K562 (cell line): ENCODE measurements around the gene KCNK2. TPM values are rescaled to one million over a fixed set of nuclear protein-coding genes. Genes with fewer than 3 reads are reported as not detected.

Experiments
- ATAC-seq: fragments of 200-7000 bp; cut with Tn5 transposase; 3 replicates; pipeline ENCODE4 v1.9.1; 2020; ENCODE audit warnings: moderate library complexity
- BruUV-seq: library from RNA; stranded (reverse); fragments of 400-500 nt; replicated peaks from 2 replicates; lab custom pipeline; 2021; lab: Mats Ljungman, UMichigan
- CTCF ChIA-PET: fragments of 300-600 bp; formaldehyde crosslinking; extraction: SDS; loops from one replicate; lab custom pipeline; 2021; ENCODE audit warnings: low intra/inter-chr PET ratio; lab: Yijun Ruan, JAX
- POLR2A ChIA-PET: fragments of 300-600, 350-650 bp; sonication (Branson Sonifier 250); formaldehyde crosslinking; extraction: SDS; loops from one replicate; lab custom pipeline; 2021; ENCODE audit warnings: antibody characterized with exemption, inconsistent platforms; lab: Yijun Ruan, JAX
- DNase-seq, 4 experiments: peaks; one replicate each; pipeline versions ENCODE4 v3.0.0 to v3.0.0-alpha.2; 2011 to 2018; ENCODE audit warnings: low spot score in 3 of 4, mixed read lengths in 3 of 4; ENCODE audit errors: extremely low read depth in 1 of 4
- FAIRE-seq: peaks from 2 replicates; lab custom pipeline; 2011; peaks lifted over from hg19 to GRCh38; lab: Jason Lieb, UNC
- H2AFZ ChIP-seq: 2 replicates; pipeline ENCODE4 v1.6.0; 2011; ENCODE audit warnings: low read depth, low read length, control low read depth, inconsistent platforms
- H3K27ac ChIP-seq: fragments of 200-600 bp; 3 replicates; pipeline ENCODE4 v1.8.0; 2011; ENCODE audit warnings: low read depth, mild to moderate bottlenecking, control low read depth, inconsistent platforms, low read length, moderate library complexity, mixed read lengths; ENCODE audit errors: extremely low read depth
- H3K27me3 ChIP-seq, 2 experiments: fragments of 300-600 bp in 1 of 2; 2 replicates in 1 of 2; 3 replicates in 1 of 2; pipeline versions ENCODE4 v1.6.0 to v1.8.0; 2011; ENCODE audit warnings: inconsistent platforms in 2 of 2, low read length in 2 of 2, mild to moderate bottlenecking in 1 of 2, mixed read lengths in 1 of 2, moderate library complexity in 1 of 2; ENCODE audit not compliant: control insufficient read depth in 2 of 2, insufficient read depth in 2 of 2
- H3K36me3 ChIP-seq: fragments of 300-600 bp; 3 replicates; pipeline ENCODE4 v1.8.0; 2011; ENCODE audit warnings: mild to moderate bottlenecking, low read length, inconsistent platforms; ENCODE audit not compliant: control insufficient read depth, insufficient read depth
- H3K4me1 ChIP-seq, 2 experiments: fragments of 200-600 bp in 1 of 2; replicated peaks in 1 of 2; 2 replicates in 1 of 2; 3 replicates in 1 of 2; pipeline versions ENCODE4 v1.5.1 to v1.8.0; 2011; ENCODE audit warnings: inconsistent platforms in 2 of 2, low read length in 2 of 2, mild to moderate bottlenecking in 1 of 2, mixed read lengths in 1 of 2, moderate library complexity in 1 of 2; ENCODE audit not compliant: control insufficient read depth in 2 of 2, insufficient read depth in 2 of 2
- H3K4me2 ChIP-seq: 2 replicates; pipeline ENCODE4 v1.6.1; 2011; ENCODE audit warnings: low read length, control low read depth, inconsistent platforms, mixed read lengths; ENCODE audit not compliant: insufficient read depth
- H3K4me3 ChIP-seq: fragments of 200-600 bp; sonication (generic), shearing (Covaris generic); 2 replicates; pipeline ENCODE4 v1.5.1; 2016; ENCODE audit warnings: control low read depth, inconsistent platforms
- H3K79me2 ChIP-seq: fragments of 200-600 bp; 3 replicates; pipeline ENCODE4 v1.8.0; 2011; ENCODE audit warnings: low read length, inconsistent platforms; ENCODE audit not compliant: control insufficient read depth, insufficient read depth
- H3K9ac ChIP-seq, 2 experiments: 2 replicates each; pipeline versions ENCODE4 v1.6.0 to v1.6.1; 2011; ENCODE audit warnings: low read depth in 2 of 2, low read length in 2 of 2, control low read depth in 1 of 2, inconsistent platforms in 1 of 2, mild to moderate bottlenecking in 1 of 2, mixed read lengths in 1 of 2; ENCODE audit not compliant: insufficient read depth in 1 of 2
- H3K9me1 ChIP-seq: one replicate; pipeline ENCODE4 v1.6.0; 2011; ENCODE audit warnings: inconsistent platforms, mild to moderate bottlenecking, low read length, moderate library complexity; ENCODE audit not compliant: control insufficient read depth, insufficient read depth
- H3K9me3 ChIP-seq: replicated peaks from 2 replicates; pipeline ENCODE4 v1.5.1; 2011; ENCODE audit warnings: low read depth, low read length, inconsistent platforms; ENCODE audit not compliant: control insufficient read depth, insufficient read depth
- H4K20me1 ChIP-seq: replicated peaks from 2 replicates; pipeline ENCODE4 v1.6.1; 2011; ENCODE audit warnings: low read length, inconsistent platforms, mixed read lengths; ENCODE audit not compliant: control insufficient read depth, insufficient read depth
- AFF1 ChIP-seq, 2 experiments: fragments of 450-650 bp; IDR thresholded peaks; 2 replicates each; pipeline ENCODE4 v1.6.1; 2018; ENCODE audit warnings: mild to moderate bottlenecking in 2 of 2, low read depth in 1 of 2; ENCODE audit not compliant: partially characterized antibody in 2 of 2
- CREB1 ChIP-seq, 2 experiments: sonication (generic) in 1 of 2; formaldehyde crosslinking in 1 of 2; IDR thresholded peaks; 2 replicates each; pipeline versions ENCODE4 v1.6.1 to v1.8.0; 2012 to 2022; ENCODE audit warnings: inconsistent platforms in 1 of 2, mild to moderate bottlenecking in 1 of 2, missing genetic modification reagents in 1 of 2, moderate library complexity in 1 of 2
- FUS ChIP-seq: fragments of 200-400 bp; formaldehyde crosslinking; optimal IDR thresholded peaks from 2 replicates; pipeline ENCODE3; 2017; ENCODE audit warnings: low read depth, low read length
- KDM5B ChIP-seq: fragments of 200-600 bp; sonication (generic); IDR thresholded peaks from 2 replicates; pipeline ENCODE4 v1.6.1; 2012; ENCODE audit warnings: low read depth, mild to moderate bottlenecking, moderate library complexity, low read length, control low read depth, inconsistent platforms; ENCODE audit not compliant: insufficient replicate concordance
- NCOA6 ChIP-seq: fragments of 450-650 bp; IDR thresholded peaks from 2 replicates; pipeline ENCODE4 v1.6.1; 2017; ENCODE audit warnings: mild to moderate bottlenecking
- PRDM10 ChIP-seq: fragments of 450-650 bp; IDR thresholded peaks from 2 replicates; pipeline ENCODE4 v1.6.1; 2018; ENCODE audit not compliant: partially characterized antibody
- PTBP1 ChIP-seq: fragments of 200-400 bp; formaldehyde crosslinking; IDR thresholded peaks from 2 replicates; pipeline ENCODE4 v1.6.1; 2017; ENCODE audit warnings: low read depth, low read length
- SMARCB1 ChIP-seq: IDR thresholded peaks from 2 replicates; pipeline ENCODE4 v1.6.1; 2011; ENCODE audit warnings: improper control_type of control experiment, low read depth; ENCODE audit not compliant: insufficient read length
- SPI1 ChIP-seq: IDR thresholded peaks from 2 replicates; pipeline ENCODE4 v1.6.1; 2011; ENCODE audit warnings: low read depth, low read length, control low read depth, borderline replicate concordance
- ZNF592 ChIP-seq: fragments of 450-650 bp; IDR thresholded peaks from 2 replicates; pipeline ENCODE4 v1.6.1; 2017; ENCODE audit warnings: antibody characterized with exemption, mild to moderate bottlenecking
- WGBS: fragments of 100-300 bp; shearing (Covaris generic); methylation state at CpG from one replicate; pipeline ENCODE4 v1.1.6; 2016; ENCODE audit warnings: low coverage, mixed read lengths; ENCODE audit not compliant: insufficient coverage; ENCODE audit errors: missing lambda C conversion rate; 5-methylcytosine and 5-hydroxymethylcytosine counted together
- in situ Hi-C: fragments of 300-500 bp; cut with MboI; formaldehyde crosslinking; loops from 4 replicates; pipeline ENCODE4 v1.15.0; 2018; ENCODE audit warnings: inconsistent platforms, mixed read lengths
- intact Hi-C: fragments of 100-400 bp; cut with micrococcal nuclease; formaldehyde crosslinking; loops from 2 replicates; pipeline ENCODE4 v1.14.2; 2022
- polyA plus RNA-seq, 8 experiments: library from polyadenylated mRNA; depleted of rRNA in 4 of 8; stranded (reverse) in 5 of 8; unstranded in 3 of 8; fragments of >200 nt; fragmentation: Nextera tagmentation in 2 of 8; fragmentation: Illumina TruSeq in 1 of 8; extraction: Ambion mirVana in 2 of 8; extraction: Trizol in 1 of 8; gene quantifications; 2 replicates each; pipeline versions ENCODE4 v1.2.1 to v1.2.3, GENCODE V29; 2011 to 2014; ENCODE audit warnings: inconsistent platforms in 1 of 8, missing spikeins in 1 of 8
- total RNA-seq, 7 experiments: library from RNA; depleted of rRNA in 6 of 7; stranded (reverse); fragments of >200 nt in 6 of 7; fragmentation: Illumina TruSeq in 2 of 7; extraction: Trizol in 2 of 7; gene quantifications; 2 replicates each; pipeline versions ENCODE4 v1.2.1 to v1.2.3, GENCODE V29; 2011 to 2021; ENCODE audit warnings: low replicate concordance in 1 of 7

Gene KCNK2
- total and polyA plus RNA-seq, 9 of the 15 experiments (the other 6 are each of a cell fraction or from before 2014, with no cell fraction given): 0.04 to 0.13 (median 0.05) TPM; not detected in 3

- POLR2A ChIA-PET: no interaction called here
- intact Hi-C loops (no loop called here), in situ Hi-C loops (no loop called here)
- BruUV-seq: no TSS peak
- no peak for ATAC-seq
- H3K79me2 ChIP-seq: no peaks in the 10 kb centered on the region
- no peak overlapping the region for H2AFZ ChIP-seq
- no peaks in the 10 kb centered on the region for H3K4me1 ChIP-seq
- CTCF ChIA-PET: no interaction called here
- DNase-seq: no peak
- WGBS: 0% methylated on average over 2 of the region's 2 CpGs
- H3K36me3 ChIP-seq: no peaks in the 10 kb centered on the region
- no peak for FAIRE-seq
- H3K9me1 ChIP-seq: no peaks in the 10 kb centered on the region
- H3K9ac ChIP-seq: no peak overlapping the region
- H3K9me3 ChIP-seq: peaks cover 3% of the 10 kb centered on the region; the same call in 1 of the 2 replicates
- no peaks in the 10 kb centered on the region for H3K27me3 ChIP-seq
- no peak overlapping the region for H3K4me2 ChIP-seq
- H4K20me1 ChIP-seq: no peaks in the 10 kb centered on the region
- H3K27ac ChIP-seq: no peak overlapping the region
- no peak overlapping the region for H3K4me3 ChIP-seq
- TF ChIP-seq FUS (no peak), ZNF592 (no peak), PTBP1 (no peak), NCOA6 (no peak), SMARCB1 (no peak), KDM5B (no peak), SPI1 (no peak), CREB1 (IDR thresholded peaks at IDR 0.05) (no peak), CREB1 (CRISPR knock-in tag; IDR thresholded peaks at IDR 0.05) (no peak), PRDM10 (no peak), AFF1 (IDR thresholded peaks at IDR 0.05; ENCODE audit: low read depth in 1 of 2, partially characterized antibody in 2 of 2) (no peak)
These were observed 120.3 kb downstream of the KCNK2 start for GRCh38 chr1:215202868-215203267.
